Astrocyte of the spinal cord (primary cell): ENCODE results near the gene ABCC8.
A peak's percentile ranks its signal among the peaks of the same experiment; 100 is the strongest.

Source experiments
- DNase-seq: peaks from one replicate; pipeline ENCODE4 v3.0.0; 2011; ENCODE audit warnings: low read depth, low spot score
- H3K4me3 ChIP-seq: 2 replicates; pipeline ENCODE4 v1.5.1; 2011; ENCODE audit warnings: low read depth, mild to moderate bottlenecking, low read length, moderate library complexity
- CTCF ChIP-seq: IDR thresholded peaks from 2 replicates; pipeline ENCODE4 v1.5.1; 2012; ENCODE audit warnings: low read depth, mild to moderate bottlenecking, low read length, inconsistent platforms
- in situ Hi-C: cut with HindIII; loops from 2 replicates; pipeline ENCODE4 v1.10.0; 2017; ENCODE audit warnings: low sequenced_read_pairs

The ABCC8 gene

DNA sequence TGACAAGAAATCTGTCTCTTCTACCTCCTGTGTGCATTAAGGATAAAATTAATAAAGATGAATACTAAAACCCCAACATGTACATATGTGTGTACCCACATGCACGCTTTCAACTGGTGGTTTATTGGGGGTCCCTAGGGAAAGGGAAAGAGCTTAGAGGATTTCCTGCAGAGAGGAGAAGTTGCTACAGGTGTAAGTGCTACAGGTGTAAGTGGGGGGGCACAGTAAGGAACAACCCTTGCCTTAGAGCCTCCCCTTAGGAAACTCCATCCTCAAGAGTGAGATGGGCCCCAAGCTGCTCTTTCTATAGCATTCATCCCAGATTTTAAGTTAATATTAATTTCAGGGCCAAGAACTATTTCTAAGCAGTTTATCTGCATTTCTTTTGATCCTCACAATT is 11.9 kb upstream of the ABCC8 start:
- no peak for TF ChIP-seq CTCF
- no peak for DNase-seq
- in situ Hi-C loops = no loop called here
- H3K4me3 ChIP-seq = no peak overlapping the region

DNA sequence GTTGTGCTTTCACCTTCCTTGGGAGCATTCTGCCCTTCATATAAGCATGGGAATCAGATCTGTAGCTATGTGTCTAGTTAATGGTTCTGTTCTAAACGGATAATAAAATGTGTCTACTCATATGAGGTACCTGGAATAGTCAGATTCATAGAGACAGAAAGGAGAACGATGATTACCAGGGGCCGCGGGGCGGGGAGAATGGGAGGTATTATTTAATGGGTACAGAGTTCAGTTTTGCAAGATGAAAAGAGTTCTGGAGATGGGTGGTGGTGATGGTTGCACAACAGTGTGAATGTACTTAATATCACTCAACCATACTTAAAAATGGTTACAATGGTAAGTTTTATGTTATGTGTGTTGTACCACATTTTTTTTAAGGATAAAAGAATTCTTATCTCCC is 10.0 kb upstream of the ABCC8 start:
- TF ChIP-seq CTCF = no peak
- no peak for DNase-seq
- in situ Hi-C loops = no loop called here
- no peak overlapping the region for H3K4me3 ChIP-seq

- in situ Hi-C loops = no loop called here
- no peak for TF ChIP-seq CTCF
- H3K4me3 ChIP-seq = no peak overlapping the region
- no peak for DNase-seq
Observed at GRCh38 chr11:17483505-17483904, 6.9 kb upstream of the ABCC8 start.

DNA sequence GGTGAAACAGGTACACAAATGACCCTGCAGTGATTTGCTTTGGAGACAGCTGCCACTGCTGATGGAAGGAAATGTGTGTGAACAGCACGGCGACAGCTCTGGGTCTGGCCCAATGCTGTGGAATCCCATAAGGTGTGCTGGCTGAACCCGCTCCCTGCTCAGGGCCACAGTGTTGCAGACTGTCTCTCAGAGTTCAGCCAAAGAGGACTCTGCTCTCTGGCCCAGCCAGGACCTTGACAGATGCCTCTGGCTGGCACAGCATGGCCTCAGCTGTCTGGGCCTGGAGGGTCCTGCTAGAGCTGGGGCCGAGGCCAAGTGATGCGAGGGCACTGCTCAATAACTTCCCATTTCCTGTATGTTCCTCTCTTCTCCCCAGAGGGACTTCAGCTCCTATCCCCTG is 5.3 kb upstream of the ABCC8 start:
- DNase-seq = no peak
- H3K4me3 ChIP-seq = no peak overlapping the region
- no peak for TF ChIP-seq CTCF
- in situ Hi-C loops = no loop called here

- peak; percentile 10 for DNase-seq
- in situ Hi-C loops = no loop called here
Observed at GRCh38 chr11:17479284-17480214, 2.9 kb upstream of the ABCC8 start.

GRCh38 chr11:17478070-17478469 is 1.4 kb upstream of the ABCC8 start:
- in situ Hi-C loops = no loop called here
- no peak for TF ChIP-seq CTCF
- no peak overlapping the region for H3K4me3 ChIP-seq
- no peak for DNase-seq

More at GRCh38 chr11:17479284-17480214, 2.9 kb upstream of the ABCC8 start:
- TF ChIP-seq CTCF = no peak
- H3K4me3 ChIP-seq = no peak overlapping the region
